Stimulated activated CD8-positive, alpha-beta memory T cell treated with anti-CD3 and anti-CD28 coated beads, Interleukin-4, amount 100 ng/mL, for 4 hours (primary cell): ENCODE data around the gene REV3L.

Experiments used
- DNase-seq, 2 donors: peaks; one replicate each; pipeline ENCODE4 v3.0.0-alpha.2; 2020; ENCODE audit warnings: low read depth in 2 of 2, low spot score in 1 of 2

Gene REV3L

GRCh38 chr6:111427341-111428116 lies 55.5 kb downstream of the REV3L start:
- no peak for DNase-seq

GRCh38 chr6:111423960-111424846 lies 58.8 kb downstream of the REV3L start:
- DNase-seq = no peak

GRCh38 chr6:111423055-111423633 lies 59.9 kb downstream of the REV3L start:
- no peak for DNase-seq

- DNase-seq = no peak
These were observed 63.9 kb downstream of the REV3L start for GRCh38 chr6:111418971-111419693.

GRCh38 chr6:111417946-111418345 lies 65.1 kb downstream of the REV3L start:
- DNase-seq = no peak

GRCh38 chr6:111417181-111417585 lies 65.8 kb downstream of the REV3L start:
- DNase-seq = no peak

- no peak for DNase-seq
These were observed 66.5 kb downstream of the REV3L start for GRCh38 chr6:111416529-111416928.

- no peak for DNase-seq
These were observed 68.6 kb downstream of the REV3L start for GRCh38 chr6:111414373-111414772.

- DNase-seq = no peak
These were observed 70.9 kb downstream of the REV3L start for GRCh38 chr6:111411978-111412566.

GRCh38 chr6:111411046-111411445 lies 72.0 kb downstream of the REV3L start:
- DNase-seq = no peak

GRCh38 chr6:111410371-111410770 lies 72.6 kb downstream of the REV3L start:
- no peak for DNase-seq

GRCh38 chr6:111409430-111409829 lies 73.6 kb downstream of the REV3L start:
- no peak for DNase-seq

- no peak for DNase-seq
These were observed 75.3 kb downstream of the REV3L start for GRCh38 chr6:111407686-111408085.

GRCh38 chr6:111406200-111406721 lies 76.8 kb downstream of the REV3L start:
- DNase-seq = no peak

GRCh38 chr6:111403388-111403787 lies 79.6 kb downstream of the REV3L start:
- no peak for DNase-seq

GRCh38 chr6:111399626-111400025 lies 83.4 kb downstream of the REV3L start:
- DNase-seq = no peak

- DNase-seq = no peak
These were observed 94.3 kb downstream of the REV3L start for GRCh38 chr6:111388681-111389080.

- no peak for DNase-seq
These were observed 100.3 kb downstream of the REV3L start for GRCh38 chr6:111382476-111383294.

- no peak for DNase-seq
These were observed 101.3 kb downstream of the REV3L start for GRCh38 chr6:111381728-111382127.

GRCh38 chr6:111381123-111381522 lies 101.9 kb downstream of the REV3L start:
- DNase-seq = no peak
